Iris pigment epithelial cell (primary cell): ENCODE data around the gene SPDYE4.

Experiments used
- DNase-seq: peaks from one replicate; pipeline ENCODE4 v3.0.0-alpha.2; 2011; ENCODE audit warnings: low read depth

Gene SPDYE4

GRCh38 chr17:8712698-8713097 lies 45.6 kb downstream of the SPDYE4 start:
- no peak for DNase-seq

GRCh38 chr17:8711291-8711690 lies 47.1 kb downstream of the SPDYE4 start:
- DNase-seq: no peak

GRCh38 chr17:8710813-8711212 lies 47.5 kb downstream of the SPDYE4 start:
- no peak for DNase-seq

GRCh38 chr17:8709006-8709405 lies 49.3 kb downstream of the SPDYE4 start:
- DNase-seq: no peak

- DNase-seq: no peak
These were observed 50.3 kb downstream of the SPDYE4 start for GRCh38 chr17:8708025-8708461.

GRCh38 chr17:8707332-8708024 lies 50.9 kb downstream of the SPDYE4 start:
- DNase-seq: no peak

GRCh38 chr17:8706431-8706830 lies 51.9 kb downstream of the SPDYE4 start:
- DNase-seq: no peak

- no peak for DNase-seq
These were observed 52.9 kb downstream of the SPDYE4 start for GRCh38 chr17:8705427-8705826.

GRCh38 chr17:8703001-8703400 lies 55.3 kb downstream of the SPDYE4 start:
- no peak for DNase-seq

GRCh38 chr17:8701754-8702153 lies 56.6 kb downstream of the SPDYE4 start:
- no peak for DNase-seq

- DNase-seq: no peak
These were observed 57.1 kb downstream of the SPDYE4 start for GRCh38 chr17:8701221-8701620.
